Measurements from ENCODE around the gene RSAD1.

GRCh38 chr17:50533185-50533584, 54.5 kb downstream of the RSAD1 start:
- TF ChIP-seq, protein P1, sequence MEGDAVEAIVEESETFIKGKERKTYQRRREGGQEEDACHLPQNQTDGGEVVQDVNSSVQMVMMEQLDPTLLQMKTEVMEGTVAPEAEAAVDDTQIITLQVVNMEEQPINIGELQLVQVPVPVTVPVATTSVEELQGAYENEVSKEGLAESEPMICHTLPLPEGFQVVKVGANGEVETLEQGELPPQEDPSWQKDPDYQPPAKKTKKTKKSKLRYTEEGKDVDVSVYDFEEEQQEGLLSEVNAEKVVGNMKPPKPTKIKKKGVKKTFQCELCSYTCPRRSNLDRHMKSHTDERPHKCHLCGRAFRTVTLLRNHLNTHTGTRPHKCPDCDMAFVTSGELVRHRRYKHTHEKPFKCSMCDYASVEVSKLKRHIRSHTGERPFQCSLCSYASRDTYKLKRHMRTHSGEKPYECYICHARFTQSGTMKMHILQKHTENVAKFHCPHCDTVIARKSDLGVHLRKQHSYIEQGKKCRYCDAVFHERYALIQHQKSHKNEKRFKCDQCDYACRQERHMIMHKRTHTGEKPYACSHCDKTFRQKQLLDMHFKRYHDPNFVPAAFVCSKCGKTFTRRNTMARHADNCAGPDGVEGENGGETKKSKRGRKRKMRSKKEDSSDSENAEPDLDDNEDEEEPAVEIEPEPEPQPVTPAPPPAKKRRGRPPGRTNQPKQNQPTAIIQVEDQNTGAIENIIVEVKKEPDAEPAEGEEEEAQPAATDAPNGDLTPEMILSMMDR (IDR thresholded peaks at IDR 0.05), result no peak
- TF ChIP-seq POLR2A (IDR thresholded peaks at IDR 0.05), result no peak
